Hepatocyte (in vitro differentiated cells): ENCODE measurements around the gene ZEB2.

ENCODE experiments used
- CTCF ChIP-seq: fragments of 200-600 bp; sonication (generic); IDR thresholded peaks from 2 replicates; pipeline ENCODE4 v1.5.1; 2016; ENCODE audit warnings: antibody characterized with exemption, mild to moderate bottlenecking; ENCODE audit not compliant: poor library complexity
- EZH2 ChIP-seq: fragments of 200-600 bp; sonication (generic); IDR thresholded peaks from 2 replicates; pipeline ENCODE4 v1.6.1; 2016; ENCODE audit warnings: antibody characterized with exemption, mild to moderate bottlenecking, borderline replicate concordance

- TF ChIP-seq CTCF (no peak), EZH2 (no peak)
These were observed 63.2 kb downstream of the ZEB2 start for GRCh38 chr2:144456680-144457079.
